ENCODE results near the gene RNPC3.

DNA sequence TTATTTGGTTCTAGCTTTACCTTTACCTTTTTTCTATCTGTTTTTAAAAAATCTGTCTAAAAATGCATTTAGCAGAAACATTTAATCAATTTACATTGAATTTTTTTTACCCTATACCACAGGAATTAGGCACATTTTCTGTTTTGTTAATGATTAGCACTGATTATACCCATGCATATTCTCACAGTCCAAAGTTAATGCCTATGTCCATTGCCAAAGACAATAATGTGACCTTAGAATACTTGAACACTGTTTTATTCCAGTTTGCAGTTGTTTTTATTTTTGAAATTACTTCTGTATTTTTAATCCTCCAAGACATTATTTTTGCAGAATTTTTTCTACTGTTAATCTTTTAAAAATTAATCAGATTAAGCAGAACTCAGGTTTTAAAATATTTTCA, 34.9 kb downstream of the RNPC3 start:
- TF ChIP-seq CTCF (IDR thresholded peaks at IDR 0.05), result no peak
- TF ChIP-seq POLR2A (IDR thresholded peaks at IDR 0.05), result no peak

All from thyroid gland (tissue), 4 donors.